Heart right ventricle (tissue), 16 donors: ENCODE results near the gene GPC3. TPM values are rescaled to one million over a fixed set of nuclear protein-coding genes. Genes with fewer than 3 reads are reported as not detected.

Source experiments
- ATAC-seq, 8 donors: fragments of 200-7000 bp; cut with Tn5 transposase; one replicate each; pipeline ENCODE4 v1.9.1; 2020; ENCODE audit warnings: mild to moderate bottlenecking in 8 of 8, moderate library complexity in 8 of 8, moderate number of reproducible peaks in 1 of 8
- DNase-seq, 2 donors: peaks; one replicate each; pipeline ENCODE4 v3.0.0-alpha.2; 2020
- H3K27ac ChIP-seq, 10 donors: fragments of 200-600 bp; sonication (generic) in 2 of 10; one replicate each; pipeline versions ENCODE4 v1.5.0 to v1.8.0; 2020 to 2022; ENCODE audit warnings: mild to moderate bottlenecking in 3 of 10
- H3K27me3 ChIP-seq, 7 donors: fragments of 200-600 bp; one replicate each; pipeline ENCODE4 v1.8.0; 2021 to 2022; ENCODE audit warnings: mild to moderate bottlenecking in 2 of 7
- H3K36me3 ChIP-seq, 9 donors: fragments of 200-600 bp; sonication (generic) in 1 of 9; one replicate each; pipeline versions ENCODE4 v1.5.0 to v1.8.0; 2020 to 2022; ENCODE audit warnings: mild to moderate bottlenecking in 2 of 9
- H3K4me1 ChIP-seq, 9 donors: fragments of 200-600 bp; sonication (generic) in 1 of 9; one replicate each; pipeline versions ENCODE4 v1.5.0 to v1.8.0; 2020 to 2022; ENCODE audit warnings: mild to moderate bottlenecking in 4 of 9
- H3K4me3 ChIP-seq, 10 donors: fragments of 200-600 bp; sonication (generic) in 2 of 10; one replicate each; pipeline versions ENCODE4 v1.5.0 to v1.8.0; 2020 to 2022; ENCODE audit warnings: mild to moderate bottlenecking in 7 of 10, moderate library complexity in 2 of 10
- H3K9me3 ChIP-seq, 11 donors: fragments of 200-600 bp in 10 of 11; sonication (generic) in 2 of 11; one replicate each; pipeline versions ENCODE4 v1.5.0 to v1.8.0; 2013 to 2022; ENCODE audit warnings: mild to moderate bottlenecking in 2 of 11, control low read depth in 1 of 11, moderate library complexity in 1 of 11
- WGBS, 2 donors: extraction: QIAGEN DNeasy Blood & Tissue Kit; methylation state at CpG; one replicate each; pipeline ENCODE4 v1.1.7; 2013; ENCODE audit warnings: inconsistent platforms in 1 of 2; 5-methylcytosine and 5-hydroxymethylcytosine counted together
- intact Hi-C, 10 donors: fragments of 100-400 bp; cut with DNase I; formaldehyde crosslinking; loops; one replicate each; pipeline versions ENCODE4 v1.11.1 to v1.14.2; 2022
- polyA plus RNA-seq, 2 donors: library from polyadenylated mRNA; stranded (reverse); fragments of 200-250 nt; gene quantifications; one replicate each; pipeline ENCODE4 v1.2.3, GENCODE V29; 2013
- total RNA-seq, 10 donors: library from RNA; stranded (reverse); fragmentation: NEBNext Ultra II Directional in 3 of 10; extraction: Animal tissue kit (Norgen Biotek cat#: 25700) in 3 of 10; gene quantifications; one replicate each; pipeline versions ENCODE4 v1.2.1 to v1.2.4, GENCODE V29; 2021 to 2023
- TF ChIP-seq, protein P1 (sequence below), 9 donors: fragments of 200-600 bp; sonication (generic) in 2 of 9; IDR thresholded peaks; one replicate each; pipeline versions ENCODE4 v1.5.0 to v1.8.0; 2021 to 2022; ENCODE audit warnings: antibody characterized with exemption in 9 of 9, mild to moderate bottlenecking in 5 of 9, moderate library complexity in 1 of 9
- donor health status: Arrhythmogenic right ventricular cardiomyopathy.
- donor health status: ischemic (EF 13 %, LVEDD 7.1; RV severe dilation, severe dysfunction).
- donor health status: healthy with polysubstance abuse.
- donor health status: DM: no; HTN: yes; CAD: no.
- donor health status: DM: no; HTN: no; CAD: no.
- donor health status: ischemic (EF 25% LVEDD 6.9; RV normal size, moderate dysfunction).
- donor health status: ischemic (EF 25% LVEDD 5.7; RV mildly dilated, moderate dysfunction).
- donor health status: healthy.
- donor health status: DM: yes; HTN: yes; CAD: no.
- donor health status: Ischemic cardiomyopathy.
- donor health status: ischemic (EF 35%, LVEDD 5.7; RV mildly dilated, moderate dysfunction).
- donor health status: nonischemic (EF 11% LVEDD 7.7; RV severe dilation, severe dysfunction).
- donor health status: DM: yes; HTN: yes; CAD: no.
- donor health status: PGD.
- donor health status: ischemic (EF 29% LVEDD 5.4; RV normal size, mild dysfunction).
- donor health status: nonischemic (EF 23%, LVEDD 6.1; RV moderate dilation, normal function).

GPC3 gene
- total and polyA plus RNA-seq, 12 donors = 0.66 to 5.6 (median 3.4) TPM

GRCh38 chrX:133921764-133922389 lies 63.5 kb downstream of the GPC3 start:
- H3K27me3 ChIP-seq = peaks cover 0 to 15% (median 0%) of the 10 kb centered on the region in 7 donors
- no peak overlapping the region for H3K27ac ChIP-seq
- ATAC-seq = peak in 1 of 8 donors; percentile 75
- TF ChIP-seq, protein P1, sequence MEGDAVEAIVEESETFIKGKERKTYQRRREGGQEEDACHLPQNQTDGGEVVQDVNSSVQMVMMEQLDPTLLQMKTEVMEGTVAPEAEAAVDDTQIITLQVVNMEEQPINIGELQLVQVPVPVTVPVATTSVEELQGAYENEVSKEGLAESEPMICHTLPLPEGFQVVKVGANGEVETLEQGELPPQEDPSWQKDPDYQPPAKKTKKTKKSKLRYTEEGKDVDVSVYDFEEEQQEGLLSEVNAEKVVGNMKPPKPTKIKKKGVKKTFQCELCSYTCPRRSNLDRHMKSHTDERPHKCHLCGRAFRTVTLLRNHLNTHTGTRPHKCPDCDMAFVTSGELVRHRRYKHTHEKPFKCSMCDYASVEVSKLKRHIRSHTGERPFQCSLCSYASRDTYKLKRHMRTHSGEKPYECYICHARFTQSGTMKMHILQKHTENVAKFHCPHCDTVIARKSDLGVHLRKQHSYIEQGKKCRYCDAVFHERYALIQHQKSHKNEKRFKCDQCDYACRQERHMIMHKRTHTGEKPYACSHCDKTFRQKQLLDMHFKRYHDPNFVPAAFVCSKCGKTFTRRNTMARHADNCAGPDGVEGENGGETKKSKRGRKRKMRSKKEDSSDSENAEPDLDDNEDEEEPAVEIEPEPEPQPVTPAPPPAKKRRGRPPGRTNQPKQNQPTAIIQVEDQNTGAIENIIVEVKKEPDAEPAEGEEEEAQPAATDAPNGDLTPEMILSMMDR (IDR thresholded peaks at IDR 0.05) = peak in 7 of 9 donors; percentile 28 to 47 (median 43)
- H3K4me3 ChIP-seq = no peak overlapping the region
- peaks cover 0 to 10% (median 0%) of the 10 kb centered on the region in 11 donors for H3K9me3 ChIP-seq
- 49 to 61% methylated on average over 7 of the region's 7 CpGs for WGBS, 2 donors
- peak; percentile 3 to 25 for DNase-seq
- H3K36me3 ChIP-seq = no peaks in the 10 kb centered on the region
- intact Hi-C loops = loop anchor here in 5 of 10 donors (5.0 to 10.0 kb wide), 2 partner anchors 127 to 130 kb away; no protein-coding TSS in a partner anchor
- no peaks in the 10 kb centered on the region for H3K4me1 ChIP-seq

GRCh38 chrX:133921086-133921485 lies 64.3 kb downstream of the GPC3 start:
- Histone ChIP-seq H3K4me3 (no peak overlapping the region), H3K4me1 (no peaks in the 10 kb centered on the region), H3K27me3 (peaks cover 0 to 15% (median 0%) of the 10 kb centered on the region in 7 donors), H3K9me3 (peaks cover 0 to 11% (median 0%) of the 10 kb centered on the region in 11 donors), H3K27ac (no peak overlapping the region), H3K36me3 (no peaks in the 10 kb centered on the region)
- ATAC-seq = no peak
- intact Hi-C loops = loop anchor here in 5 of 10 donors (5.0 to 10.0 kb wide), 2 partner anchors 126 to 129 kb away; no protein-coding TSS in a partner anchor
- WGBS, 2 donors = 82 to 83% methylated on average over 2 of the region's 2 CpGs
- TF ChIP-seq, protein P1 (IDR thresholded peaks at IDR 0.05) = no peak
- no peak for DNase-seq

DNA sequence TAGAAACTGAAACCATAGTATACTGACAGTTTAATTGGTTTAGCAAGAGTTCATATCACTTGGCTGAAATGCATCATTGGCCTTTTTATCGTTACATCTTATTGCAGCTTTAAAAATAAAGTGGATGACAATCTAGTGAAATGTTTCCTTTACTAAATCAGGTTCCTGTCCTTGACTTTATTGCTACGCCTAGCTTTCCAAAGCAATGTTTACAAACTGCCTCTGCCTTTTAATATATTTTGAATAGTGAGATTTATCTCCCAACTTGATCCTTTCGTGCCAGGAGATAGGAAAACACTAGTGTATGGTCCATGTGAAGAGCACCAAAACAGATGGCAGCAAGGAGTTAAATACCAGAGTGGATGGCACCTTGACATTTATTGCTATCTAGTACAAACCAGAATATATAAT lies 67.0 kb downstream of the GPC3 start:
- intact Hi-C loops = no loop called here
- H3K4me3 ChIP-seq = no peak overlapping the region
- H3K9me3 ChIP-seq = peaks cover 0 to 11% (median 0%) of the 10 kb centered on the region in 11 donors
- DNase-seq (no peak), ATAC-seq (no peak)
- H3K36me3 ChIP-seq = no peaks in the 10 kb centered on the region
- H3K27me3 ChIP-seq = peaks cover 0 to 16% (median 0%) of the 10 kb centered on the region in 7 donors
- 77 to 78% methylated on average over 3 of the region's 3 CpGs for WGBS, 2 donors
- no peak overlapping the region for H3K27ac ChIP-seq
- H3K4me1 ChIP-seq = no peaks in the 10 kb centered on the region
- TF ChIP-seq, protein P1 (IDR thresholded peaks at IDR 0.05) = no peak

DNA sequence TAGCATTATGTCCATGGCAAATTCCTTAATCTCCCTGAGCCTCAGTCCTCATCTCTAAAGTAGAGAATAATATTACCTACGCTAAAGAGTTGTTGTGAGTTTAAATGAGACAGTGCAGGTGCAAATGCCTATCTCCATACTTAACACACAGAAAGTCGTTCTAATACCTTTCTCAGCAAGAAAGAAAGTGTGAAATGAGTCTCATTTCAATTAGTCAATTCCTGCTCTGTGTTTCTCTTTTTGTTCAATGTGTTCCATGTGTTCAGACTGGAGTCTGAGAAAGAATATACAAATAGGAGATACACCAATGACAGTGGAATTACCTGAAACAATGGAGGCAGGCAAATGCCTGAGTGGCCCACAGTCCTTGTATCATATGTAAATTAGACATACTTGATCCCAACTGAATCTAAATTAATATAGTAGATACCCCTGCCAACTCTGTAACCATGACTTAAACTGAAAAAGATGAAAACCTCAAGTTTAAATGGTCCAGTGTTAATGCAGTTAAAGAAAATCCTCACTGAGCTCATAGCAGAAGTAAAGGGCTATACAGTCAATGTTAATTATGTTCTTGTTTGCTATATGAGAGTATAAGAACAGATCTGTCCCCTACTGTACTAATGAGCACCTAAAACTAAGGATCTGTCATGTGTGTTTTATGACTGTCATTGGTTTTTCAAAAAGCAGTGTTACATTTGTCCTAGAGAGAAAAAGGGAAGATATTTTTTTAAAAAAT lies 68.2 kb downstream of the GPC3 start:
- intact Hi-C loops = no loop called here
- Histone ChIP-seq H3K27ac (no peak overlapping the region), H3K4me3 (no peak overlapping the region), H3K4me1 (no peaks in the 10 kb centered on the region), H3K9me3 (peaks cover 0 to 11% (median 0%) of the 10 kb centered on the region in 11 donors), H3K27me3 (peaks cover 0 to 25% (median 0%) of the 10 kb centered on the region in 7 donors), H3K36me3 (no peaks in the 10 kb centered on the region)
- 82% methylated on average over 2 of the region's 2 CpGs for WGBS, 2 donors
- DNase-seq (no peak), ATAC-seq (no peak)
- TF ChIP-seq, protein P1 (IDR thresholded peaks at IDR 0.05) = no peak
